ENCODE data around the gene HIPK2.

- TF ChIP-seq POLR2AphosphoS5 (IDR thresholded peaks at IDR 0.05): no peak
- TF ChIP-seq CTCF (IDR thresholded peaks at IDR 0.05): no peak
Measured at GRCh38 chr7:139777133-139777891, 486 bp downstream of the HIPK2 start.
